Fibroblast of the aortic adventitia (primary cell): ENCODE results near the gene TMC6. TPM values are rescaled to one million over a fixed set of nuclear protein-coding genes. Genes with fewer than 3 reads are reported as not detected.

Experiments used
- DNase-seq: peaks from one replicate; pipeline ENCODE4 v3.0.0-alpha.2; 2010; ENCODE audit warnings: low read depth
- H3K4me3 ChIP-seq: 2 replicates; pipeline ENCODE4 v1.5.1; 2011; ENCODE audit warnings: low read depth, mild to moderate bottlenecking, control low read depth, low read length, moderate library complexity
- CTCF ChIP-seq: IDR thresholded peaks from 2 replicates; pipeline ENCODE4 v1.5.1; 2011; ENCODE audit warnings: mild to moderate bottlenecking, low read length, control low read depth, inconsistent platforms; ENCODE audit not compliant: insufficient read depth
- total RNA-seq: library from RNA; depleted of rRNA; stranded (reverse); fragments of >200 nt; gene quantifications from 2 replicates; pipeline ENCODE4 v1.2.3, GENCODE V29; 2012; ENCODE audit warnings: low replicate concordance

The TMC6 gene
- total RNA-seq, 1 donor = not detected

- no peak for DNase-seq
- no peak for TF ChIP-seq CTCF
- no peak overlapping the region for H3K4me3 ChIP-seq
These were observed 3.8 kb downstream of the TMC6 start for GRCh38 chr17:78124836-78125137.

GRCh38 chr17:78124081-78124835 lies 4.3 kb downstream of the TMC6 start:
- no peak overlapping the region for H3K4me3 ChIP-seq
- no peak for TF ChIP-seq CTCF
- no peak for DNase-seq

GRCh38 chr17:78123258-78123929 lies 5.2 kb downstream of the TMC6 start:
- no peak for TF ChIP-seq CTCF
- no peak for DNase-seq
- no peak overlapping the region for H3K4me3 ChIP-seq

- TF ChIP-seq CTCF = no peak
- DNase-seq = no peak
These were observed 5.7 kb downstream of the TMC6 start for GRCh38 chr17:78122931-78123249.

GRCh38 chr17:78122216-78122930 lies 6.2 kb downstream of the TMC6 start:
- H3K4me3 ChIP-seq = no peak overlapping the region
- TF ChIP-seq CTCF = no peak
- no peak for DNase-seq

More at GRCh38 chr17:78122931-78123249, 5.7 kb downstream of the TMC6 start:
- H3K4me3 ChIP-seq = no peak overlapping the region

GRCh38 chr17:78121801-78122215 lies 6.7 kb downstream of the TMC6 start:
- H3K4me3 ChIP-seq = no peak overlapping the region
- TF ChIP-seq CTCF = no peak
- DNase-seq = no peak
